HG02642 (cell line): ENCODE results near the gene SPTAN1.
"Not testable (repeated sequence)": the region's sequence is repeated elsewhere in the genome, so short reads cannot be mapped to it uniquely, and the experiment has no call there.

Source experiments
- ATAC-seq: cut with Tn5 transposase; IDR thresholded peaks from one replicate; pipeline ENCODE4 v1.9.1; 2021; ENCODE audit warnings: mild to moderate bottlenecking; ENCODE audit not compliant: unreplicated experiment, poor library complexity

The SPTAN1 gene

GRCh38 chr9:128552153-128552743 is at the start of gene SPTAN1:
TSS of gene SPTAN1 (plus strand) at chr9:128552587. CDS start at chr9:128566741, 14,154 bp downstream.
- ATAC-seq: peak; percentile 83

GRCh38 chr9:128503415-128503825 is 49.0 kb upstream of the SPTAN1 start:
- ATAC-seq: not testable (repeated sequence)

- ATAC-seq: no peak
Observed at GRCh38 chr9:128503870-128504269, 48.5 kb upstream of the SPTAN1 start.

- ATAC-seq: peak; percentile 89
Observed at GRCh38 chr9:128504485-128505413, 47.6 kb upstream of the SPTAN1 start, which contains the start of gene GLE1. TSS of gene GLE1 (plus strand) at chr9:128504719. CDS start at chr9:128504806, 87 bp downstream.

- no peak for ATAC-seq
Observed at GRCh38 chr9:128505414-128505765, 47.0 kb upstream of the SPTAN1 start.

- not testable (repeated sequence) for ATAC-seq
Observed at GRCh38 chr9:128505906-128506305, 46.5 kb upstream of the SPTAN1 start.

- no peak for ATAC-seq
Observed at GRCh38 chr9:128512820-128513219, 39.6 kb upstream of the SPTAN1 start.

- no peak for ATAC-seq
Observed at GRCh38 chr9:128521956-128522355, 30.4 kb upstream of the SPTAN1 start.

GRCh38 chr9:128523199-128523925 is 29.0 kb upstream of the SPTAN1 start:
- no peak for ATAC-seq

GRCh38 chr9:128526720-128527119 is 25.7 kb upstream of the SPTAN1 start:
- no peak for ATAC-seq

GRCh38 chr9:128528445-128529160 is 23.8 kb upstream of the SPTAN1 start:
- ATAC-seq: no peak

GRCh38 chr9:128529191-128529590 is 23.2 kb upstream of the SPTAN1 start:
- ATAC-seq: no peak

GRCh38 chr9:128532581-128532980 is 19.8 kb upstream of the SPTAN1 start:
- ATAC-seq: no peak

GRCh38 chr9:128540634-128541360 is 11.6 kb upstream of the SPTAN1 start:
- ATAC-seq: no peak

GRCh38 chr9:128546504-128546903 is 5.9 kb upstream of the SPTAN1 start:
- ATAC-seq: no peak

GRCh38 chr9:128548876-128549275 is 3.5 kb upstream of the SPTAN1 start:
- no peak for ATAC-seq

- no peak for ATAC-seq
Observed at GRCh38 chr9:128550226-128550625, 2.2 kb upstream of the SPTAN1 start.

- ATAC-seq: no peak
Observed at GRCh38 chr9:128550770-128551656, 1.4 kb upstream of the SPTAN1 start.
